OCI-LY1 (cell line): ENCODE results near the gene CRMP1.

ENCODE experiments used
- H2AFZ ChIP-seq: fragments of 200-600 bp; sonication (generic), shearing (Covaris generic); 2 replicates; pipeline ENCODE4 v1.6.0; 2014; ENCODE audit warnings: antibody characterized with exemption, mild to moderate bottlenecking, low read length
- H3F3A ChIP-seq: fragments of 200-600 bp; sonication (generic), shearing (Covaris generic); 2 replicates; pipeline ENCODE4 v1.6.0; 2014; ENCODE audit warnings: mild to moderate bottlenecking, antibody characterized with exemption, low read length, moderate library complexity; ENCODE audit not compliant: insufficient read depth
- H3K27ac ChIP-seq: fragments of 200-600 bp; sonication (generic); 2 replicates; pipeline ENCODE4 v1.5.1; 2014; ENCODE audit warnings: low read length, mixed run types, mild to moderate bottlenecking, low read depth; ENCODE audit not compliant: poor library complexity, severe bottlenecking
- H3K27me3 ChIP-seq: fragments of 200-600 bp; sonication (generic); 2 replicates; pipeline ENCODE4 v1.6.0; 2014; ENCODE audit warnings: antibody characterized with exemption, mild to moderate bottlenecking, low read length, moderate library complexity; ENCODE audit not compliant: insufficient read depth
- H3K36me3 ChIP-seq: fragments of 200-600 bp; sonication (generic); 2 replicates; pipeline ENCODE4 v1.6.1; 2014; ENCODE audit warnings: mild to moderate bottlenecking, antibody characterized with exemption, low read length, moderate library complexity, mixed read lengths; ENCODE audit not compliant: insufficient read depth
- H3K4me1 ChIP-seq: fragments of 200-600 bp; sonication (generic); 2 replicates; pipeline ENCODE4 v1.5.1; 2014; ENCODE audit warnings: mild to moderate bottlenecking, low read length, moderate library complexity; ENCODE audit not compliant: insufficient read depth, severe bottlenecking
- H3K4me2 ChIP-seq: fragments of 200-600 bp; sonication (generic), shearing (Covaris generic); 2 replicates; pipeline ENCODE4 v1.6.1; 2014; ENCODE audit warnings: low read length
- H3K4me3 ChIP-seq: fragments of 200-600 bp; sonication (generic); 2 replicates; pipeline ENCODE4 v1.5.1; 2014; ENCODE audit warnings: low read length, low read depth, mild to moderate bottlenecking, mixed read lengths; ENCODE audit not compliant: poor library complexity, severe bottlenecking
- H3K79me2 ChIP-seq: fragments of 200-600 bp; shearing (Covaris generic); 2 replicates; pipeline ENCODE4 v1.6.1; 2016; ENCODE audit warnings: mixed run types, low read length, mixed read lengths; ENCODE audit not compliant: insufficient read depth
- H3K9ac ChIP-seq: fragments of 200-600 bp; sonication (generic), shearing (Covaris generic); 2 replicates; pipeline ENCODE4 v1.6.1; 2014; ENCODE audit warnings: mild to moderate bottlenecking, low read length, mixed read lengths
- H3K9me2 ChIP-seq: fragments of 200-600 bp; sonication (generic), shearing (Covaris generic); 2 replicates; pipeline ENCODE4 v1.6.1; 2014; ENCODE audit warnings: low read depth, mild to moderate bottlenecking, low read length, mixed read lengths
- H3K9me3 ChIP-seq: fragments of 200-600 bp; shearing (Covaris generic); 2 replicates; pipeline ENCODE4 v1.6.1; 2014; ENCODE audit warnings: low read length, mixed read lengths
- H4K20me1 ChIP-seq: fragments of 200-600 bp; sonication (generic), shearing (Covaris generic); 2 replicates; pipeline ENCODE4 v1.6.0; 2016; ENCODE audit warnings: mild to moderate bottlenecking, low read length; ENCODE audit not compliant: insufficient read depth
- EZH2 ChIP-seq: fragments of 200-600 bp; sonication (generic), shearing (Covaris generic); IDR thresholded peaks from 2 replicates; pipeline ENCODE4 v1.8.0; 2017; ENCODE audit warnings: borderline replicate concordance, mixed run types, mild to moderate bottlenecking, antibody characterized with exemption, low read length, moderate library complexity, mixed read lengths
- TF ChIP-seq, protein P1 (sequence below): fragments of 200-600 bp; sonication (generic), shearing (Covaris generic); IDR thresholded peaks from 2 replicates; pipeline ENCODE4 v1.5.1; 2017; ENCODE audit warnings: mild to moderate bottlenecking, antibody characterized with exemption, low read length, moderate library complexity, mixed read lengths

Gene CRMP1

DNA sequence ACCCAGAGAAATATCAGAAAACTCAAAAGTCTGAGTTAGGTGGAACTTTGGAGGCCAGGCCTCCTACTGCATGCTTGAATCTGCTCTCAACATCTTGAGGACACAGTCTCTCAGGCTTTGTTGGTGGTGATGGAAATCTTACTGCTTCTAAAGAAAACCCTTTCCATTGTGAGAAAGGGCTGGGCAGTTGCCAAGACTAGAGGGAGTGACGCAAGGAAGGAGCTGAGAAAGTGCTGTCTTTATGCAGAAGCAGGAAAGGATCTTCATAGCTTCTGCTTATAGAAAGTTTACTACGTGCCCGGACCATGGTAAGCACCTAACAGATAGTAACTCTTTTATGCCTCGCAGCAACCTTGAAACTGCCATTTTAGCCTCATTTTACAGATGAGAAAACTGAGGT is 2.4 kb upstream of the CRMP1 start:
- Histone ChIP-seq H3K79me2 (no peaks in the 10 kb centered on the region), H3K9me3 (no peaks in the 10 kb centered on the region), H2AFZ (no peak overlapping the region), H3K4me2 (no peak overlapping the region), H3K4me3 (no peak overlapping the region), H3K9ac (no peak overlapping the region), H3K4me1 (no peaks in the 10 kb centered on the region), H3K27ac (no peak overlapping the region), H3K36me3 (no peaks in the 10 kb centered on the region), H3K9me2 (no peaks in the 10 kb centered on the region), H4K20me1 (no peaks in the 10 kb centered on the region), H3K27me3 (no peaks in the 10 kb centered on the region), H3F3A (no peaks in the 10 kb centered on the region)
- no peak for TF ChIP-seq EZH2
- TF ChIP-seq, protein P1, sequence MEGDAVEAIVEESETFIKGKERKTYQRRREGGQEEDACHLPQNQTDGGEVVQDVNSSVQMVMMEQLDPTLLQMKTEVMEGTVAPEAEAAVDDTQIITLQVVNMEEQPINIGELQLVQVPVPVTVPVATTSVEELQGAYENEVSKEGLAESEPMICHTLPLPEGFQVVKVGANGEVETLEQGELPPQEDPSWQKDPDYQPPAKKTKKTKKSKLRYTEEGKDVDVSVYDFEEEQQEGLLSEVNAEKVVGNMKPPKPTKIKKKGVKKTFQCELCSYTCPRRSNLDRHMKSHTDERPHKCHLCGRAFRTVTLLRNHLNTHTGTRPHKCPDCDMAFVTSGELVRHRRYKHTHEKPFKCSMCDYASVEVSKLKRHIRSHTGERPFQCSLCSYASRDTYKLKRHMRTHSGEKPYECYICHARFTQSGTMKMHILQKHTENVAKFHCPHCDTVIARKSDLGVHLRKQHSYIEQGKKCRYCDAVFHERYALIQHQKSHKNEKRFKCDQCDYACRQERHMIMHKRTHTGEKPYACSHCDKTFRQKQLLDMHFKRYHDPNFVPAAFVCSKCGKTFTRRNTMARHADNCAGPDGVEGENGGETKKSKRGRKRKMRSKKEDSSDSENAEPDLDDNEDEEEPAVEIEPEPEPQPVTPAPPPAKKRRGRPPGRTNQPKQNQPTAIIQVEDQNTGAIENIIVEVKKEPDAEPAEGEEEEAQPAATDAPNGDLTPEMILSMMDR = no peak

DNA sequence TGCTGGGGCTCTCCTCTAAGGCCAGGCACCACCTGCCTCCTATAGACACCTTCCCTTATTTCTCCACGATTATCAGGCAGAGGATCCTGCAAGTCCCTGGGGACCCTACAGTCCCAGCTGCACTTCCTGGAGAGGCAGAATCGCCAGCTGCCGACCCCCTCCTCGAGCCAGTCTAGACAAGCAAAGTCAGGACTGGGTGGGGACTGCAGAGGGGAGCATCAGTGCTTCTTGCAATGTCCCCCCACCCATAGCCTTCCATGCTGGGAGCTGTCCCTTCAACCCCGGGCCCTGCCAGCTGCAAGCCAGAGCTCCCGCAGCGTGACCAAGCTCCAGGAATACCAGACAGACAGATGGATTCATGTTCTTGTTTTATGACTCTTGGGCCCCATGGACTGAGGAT is 1.4 kb upstream of the CRMP1 start:
- Histone ChIP-seq H3K27me3 (no peaks in the 10 kb centered on the region), H4K20me1 (no peaks in the 10 kb centered on the region), H2AFZ (no peak overlapping the region), H3K9me2 (no peaks in the 10 kb centered on the region), H3K79me2 (no peaks in the 10 kb centered on the region), H3K27ac (no peak overlapping the region), H3K36me3 (no peaks in the 10 kb centered on the region), H3K4me3 (no peak overlapping the region), H3K4me2 (no peak overlapping the region), H3K4me1 (no peaks in the 10 kb centered on the region), H3K9me3 (no peaks in the 10 kb centered on the region), H3K9ac (no peak overlapping the region), H3F3A (no peaks in the 10 kb centered on the region)
- TF ChIP-seq EZH2 = no peak
- TF ChIP-seq, protein P1 = no peak

DNA sequence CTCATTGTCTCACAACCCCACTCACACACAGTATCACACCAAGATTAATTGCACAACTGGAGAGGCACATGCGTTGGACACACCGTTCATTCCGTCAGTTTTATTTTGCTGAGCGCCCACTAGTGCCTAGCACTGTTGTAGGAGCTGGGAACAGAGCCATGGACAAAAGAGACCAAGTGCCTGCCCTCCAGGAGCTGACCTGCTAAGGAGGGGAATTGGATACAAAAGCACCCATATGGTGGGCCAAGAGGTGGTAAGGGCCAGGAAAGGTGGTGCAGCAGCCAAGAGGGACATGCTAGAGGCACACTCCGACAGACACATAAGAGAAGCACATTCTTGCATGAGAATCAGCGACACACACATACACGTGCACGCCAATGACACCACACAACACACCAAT is 705 bp upstream of the CRMP1 start:
- no peaks in the 10 kb centered on the region for H4K20me1 ChIP-seq
- no peaks in the 10 kb centered on the region for H3K9me2 ChIP-seq
- H3K27ac ChIP-seq = no peak overlapping the region
- H3K4me2 ChIP-seq = no peak overlapping the region
- H3K9ac ChIP-seq = no peak overlapping the region
- no peak for TF ChIP-seq EZH2
- TF ChIP-seq, protein P1 = no peak
- H3K9me3 ChIP-seq = no peaks in the 10 kb centered on the region
- no peaks in the 10 kb centered on the region for H3F3A ChIP-seq
- H3K4me3 ChIP-seq = no peak overlapping the region
- H2AFZ ChIP-seq = no peak overlapping the region
- H3K4me1 ChIP-seq = no peaks in the 10 kb centered on the region
- H3K36me3 ChIP-seq = no peaks in the 10 kb centered on the region
- H3K27me3 ChIP-seq = no peaks in the 10 kb centered on the region
- no peaks in the 10 kb centered on the region for H3K79me2 ChIP-seq
